Loucy (cell line): ENCODE data around the gene RBM33.

Experiments
- H2AFZ ChIP-seq: fragments of 200-600 bp; sonication (generic); 2 replicates; pipeline ENCODE4 v1.6.0; 2016; ENCODE audit warnings: antibody characterized with exemption, mild to moderate bottlenecking, low read length, moderate library complexity
- H3F3A ChIP-seq: fragments of 200-600 bp; 2 replicates; pipeline ENCODE4 v1.6.0; 2016; ENCODE audit warnings: antibody characterized with exemption, low read depth, mild to moderate bottlenecking
- H3K27me3 ChIP-seq: fragments of 200-600 bp; sonication (generic); 2 replicates; pipeline ENCODE4 v1.6.1; 2014; ENCODE audit warnings: low read length, mild to moderate bottlenecking; ENCODE audit not compliant: insufficient read depth, poor library complexity, severe bottlenecking
- H3K36me3 ChIP-seq: fragments of 200-600 bp; sonication (generic); 2 replicates; pipeline ENCODE4 v1.6.1; 2016; ENCODE audit warnings: low read length; ENCODE audit not compliant: insufficient read depth
- H3K4me1 ChIP-seq: fragments of 200-600 bp; sonication (generic); 2 replicates; pipeline ENCODE4 v1.5.1; 2014; ENCODE audit warnings: low read length, mild to moderate bottlenecking; ENCODE audit not compliant: insufficient read depth, poor library complexity, severe bottlenecking
- H3K4me2 ChIP-seq: fragments of 200-600 bp; sonication (generic); 2 replicates; pipeline ENCODE4 v1.6.0; 2014; ENCODE audit warnings: antibody characterized with exemption, low read length, low read depth, mild to moderate bottlenecking; ENCODE audit not compliant: poor library complexity, severe bottlenecking
- H3K4me3 ChIP-seq: fragments of 200-600 bp; sonication (generic); 2 replicates; pipeline ENCODE4 v1.5.1; 2014; ENCODE audit warnings: low read length, mild to moderate bottlenecking, mixed read lengths; ENCODE audit not compliant: poor library complexity, severe bottlenecking
- H3K79me2 ChIP-seq: fragments of 200-600 bp; sonication (generic); 2 replicates; pipeline ENCODE4 v1.6.1; 2014; ENCODE audit warnings: low read length; ENCODE audit not compliant: insufficient read depth
- H3K9ac ChIP-seq: fragments of 200-600 bp; sonication (generic); 2 replicates; pipeline ENCODE4 v1.6.0; 2014; ENCODE audit warnings: mild to moderate bottlenecking, low read depth, low read length, moderate library complexity; ENCODE audit not compliant: poor library complexity, severe bottlenecking
- H3K9me2 ChIP-seq: fragments of 200-600 bp; sonication (generic); replicated peaks from 2 replicates; pipeline ENCODE4 v1.6.1; 2016; ENCODE audit warnings: low read depth, low read length, mixed read lengths
- H3K9me3 ChIP-seq: fragments of 200-600 bp; sonication (generic); 2 replicates; pipeline ENCODE4 v1.6.1; 2014; ENCODE audit warnings: mild to moderate bottlenecking, antibody characterized with exemption, low read length, low read depth; ENCODE audit not compliant: insufficient read depth
- H4K20me1 ChIP-seq: fragments of 200-600 bp; sonication (generic); 2 replicates; pipeline ENCODE4 v1.6.0; 2014; ENCODE audit warnings: antibody characterized with exemption, low read length, mild to moderate bottlenecking; ENCODE audit not compliant: insufficient read depth, poor library complexity, severe bottlenecking
- EZH2phosphoT487 ChIP-seq: fragments of 200-600 bp; IDR thresholded peaks from 2 replicates; pipeline ENCODE4 v1.6.1; 2018; ENCODE audit warnings: antibody characterized with exemption, mild to moderate bottlenecking, moderate library complexity, borderline replicate concordance
- TF ChIP-seq, protein P1 (sequence below): fragments of 200-600 bp; sonication (generic); conservative IDR thresholded peaks from 2 replicates; pipeline ENCODE4 v1.5.1; 2014; ENCODE audit warnings: mild to moderate bottlenecking, antibody characterized with exemption, low read length

The RBM33 gene

DNA sequence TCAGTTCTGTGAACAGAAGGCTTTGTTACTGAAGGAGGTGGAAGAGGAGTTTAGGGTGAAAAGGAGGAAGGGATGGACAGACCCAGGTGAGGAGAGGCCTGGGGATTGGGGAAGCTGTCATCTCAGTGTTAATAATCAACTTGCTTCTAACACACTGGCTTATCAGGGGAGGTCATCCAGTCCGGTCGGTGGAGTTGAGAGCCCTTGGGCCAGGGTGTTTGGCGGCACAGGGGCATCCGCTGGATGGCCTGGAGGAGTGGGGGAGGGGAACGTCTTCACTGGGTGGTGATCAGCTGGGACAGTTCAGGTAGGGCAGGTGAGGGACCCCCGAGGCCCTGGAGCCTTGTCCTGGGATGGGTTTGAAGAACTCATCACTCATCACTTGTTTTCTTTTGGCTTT lies 133.9 kb downstream of the RBM33 start:
- no peak overlapping the region for H2AFZ ChIP-seq
- H3K79me2 ChIP-seq, result no peaks in the 10 kb centered on the region
- H3K9me2 ChIP-seq, result no peaks in the 10 kb centered on the region
- no peaks in the 10 kb centered on the region for H3F3A ChIP-seq
- no peaks in the 10 kb centered on the region for H3K9me3 ChIP-seq
- TF ChIP-seq EZH2phosphoT487, result no peak
- TF ChIP-seq, protein P1, sequence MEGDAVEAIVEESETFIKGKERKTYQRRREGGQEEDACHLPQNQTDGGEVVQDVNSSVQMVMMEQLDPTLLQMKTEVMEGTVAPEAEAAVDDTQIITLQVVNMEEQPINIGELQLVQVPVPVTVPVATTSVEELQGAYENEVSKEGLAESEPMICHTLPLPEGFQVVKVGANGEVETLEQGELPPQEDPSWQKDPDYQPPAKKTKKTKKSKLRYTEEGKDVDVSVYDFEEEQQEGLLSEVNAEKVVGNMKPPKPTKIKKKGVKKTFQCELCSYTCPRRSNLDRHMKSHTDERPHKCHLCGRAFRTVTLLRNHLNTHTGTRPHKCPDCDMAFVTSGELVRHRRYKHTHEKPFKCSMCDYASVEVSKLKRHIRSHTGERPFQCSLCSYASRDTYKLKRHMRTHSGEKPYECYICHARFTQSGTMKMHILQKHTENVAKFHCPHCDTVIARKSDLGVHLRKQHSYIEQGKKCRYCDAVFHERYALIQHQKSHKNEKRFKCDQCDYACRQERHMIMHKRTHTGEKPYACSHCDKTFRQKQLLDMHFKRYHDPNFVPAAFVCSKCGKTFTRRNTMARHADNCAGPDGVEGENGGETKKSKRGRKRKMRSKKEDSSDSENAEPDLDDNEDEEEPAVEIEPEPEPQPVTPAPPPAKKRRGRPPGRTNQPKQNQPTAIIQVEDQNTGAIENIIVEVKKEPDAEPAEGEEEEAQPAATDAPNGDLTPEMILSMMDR, result no peak
- H3K36me3 ChIP-seq, result peaks cover 95% of the 10 kb centered on the region; the same call in 1 of the 2 replicates
- H3K4me3 ChIP-seq, result no peak overlapping the region
- no peaks in the 10 kb centered on the region for H3K27me3 ChIP-seq
- H4K20me1 ChIP-seq, result no peaks in the 10 kb centered on the region
- no peak overlapping the region for H3K4me2 ChIP-seq
- H3K4me1 ChIP-seq, result no peaks in the 10 kb centered on the region
- H3K9ac ChIP-seq, result no peak overlapping the region

DNA sequence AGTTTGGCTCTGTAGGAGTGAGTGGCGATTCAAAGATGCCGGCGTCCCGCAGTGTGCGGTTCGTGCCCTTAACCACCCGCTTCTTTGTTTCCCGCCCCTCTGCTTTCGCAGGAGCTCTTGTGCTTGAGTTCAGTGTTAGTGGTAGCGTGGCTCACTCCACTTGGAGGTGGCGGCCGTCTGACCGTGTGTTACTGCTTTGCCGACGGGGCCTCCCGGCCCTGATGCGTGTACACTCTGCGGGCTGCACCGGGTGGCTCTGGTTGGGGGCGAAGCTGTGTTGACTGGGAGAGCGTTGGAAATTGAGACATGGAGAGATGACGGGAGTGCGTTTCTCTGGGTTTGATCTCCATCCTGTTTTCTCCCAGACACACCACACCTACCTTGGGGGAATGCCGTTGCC lies 136.4 kb downstream of the RBM33 start:
- H4K20me1 ChIP-seq, result no peaks in the 10 kb centered on the region
- H3K9ac ChIP-seq, result no peak overlapping the region
- H3K4me3 ChIP-seq, result no peak overlapping the region
- no peaks in the 10 kb centered on the region for H3K9me3 ChIP-seq
- no peak for TF ChIP-seq EZH2phosphoT487
- TF ChIP-seq, protein P1, result no peak
- H2AFZ ChIP-seq, result no peak overlapping the region
- no peaks in the 10 kb centered on the region for H3F3A ChIP-seq
- H3K9me2 ChIP-seq, result no peaks in the 10 kb centered on the region
- no peaks in the 10 kb centered on the region for H3K79me2 ChIP-seq
- no peaks in the 10 kb centered on the region for H3K27me3 ChIP-seq
- no peak overlapping the region for H3K4me2 ChIP-seq
- peaks cover 81% of the 10 kb centered on the region; the same call in 1 of the 2 replicates for H3K36me3 ChIP-seq
- H3K4me1 ChIP-seq, result no peaks in the 10 kb centered on the region

DNA sequence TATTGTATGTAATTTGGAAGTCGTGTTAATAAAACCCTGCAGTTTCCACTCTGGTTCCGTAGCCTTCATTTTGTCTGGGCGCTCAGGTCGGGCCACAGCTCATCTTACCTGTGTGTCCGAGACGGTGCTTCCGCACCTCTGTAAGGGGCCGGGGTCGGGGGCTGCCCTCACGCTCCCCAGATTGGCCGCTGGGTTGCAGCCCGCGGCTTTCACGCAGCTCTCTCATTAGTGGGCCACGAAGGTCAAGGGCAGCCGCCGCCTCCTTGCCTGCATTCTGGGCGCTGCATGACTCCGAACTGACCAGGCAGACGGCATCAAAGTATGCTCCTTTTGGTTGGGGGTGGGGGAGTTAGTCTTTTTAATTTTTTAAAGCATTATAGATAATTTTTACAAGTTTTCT lies 137.0 kb downstream of the RBM33 start:
- Histone ChIP-seq H4K20me1 (no peaks in the 10 kb centered on the region), H3K36me3 (peaks cover 76% of the 10 kb centered on the region; the same call in 1 of the 2 replicates), H3K4me1 (no peaks in the 10 kb centered on the region)

More for the DNA sequence above, 137.0 kb downstream of the RBM33 start:
- Histone ChIP-seq H3K27me3 (no peaks in the 10 kb centered on the region), H3K4me3 (no peak overlapping the region), H3K9me2 (no peaks in the 10 kb centered on the region), H3K4me2 (no peak overlapping the region), H2AFZ (no peak overlapping the region), H3K9ac (no peak overlapping the region), H3K79me2 (no peaks in the 10 kb centered on the region), H3F3A (no peaks in the 10 kb centered on the region), H3K9me3 (no peaks in the 10 kb centered on the region)
- no peak for TF ChIP-seq EZH2phosphoT487
- TF ChIP-seq, protein P1, result no peak
